NCI-H2107 treated with DMSO at 0.1 percent for 48 hours (cell line): ENCODE data around the gene CAB39.
"Not testable (repeated sequence)": the region's sequence is repeated elsewhere in the genome, so short reads cannot be mapped to it uniquely, and the experiment has no call there.

Experiments used
- DNase-seq: peaks from one replicate; lab custom pipeline; 2025; ENCODE audit not compliant: unreplicated experiment; lab: John Stamatoyannopoulos, UW

CAB39 gene

GRCh38 chr2:230713331-230714135 lies 891 bp downstream of the CAB39 start:
- no peak for DNase-seq

- DNase-seq: peak; percentile 17
These were observed 1.5 kb downstream of the CAB39 start for GRCh38 chr2:230714136-230714480.

GRCh38 chr2:230715201-230715600 lies 2.6 kb downstream of the CAB39 start:
- DNase-seq: no peak

GRCh38 chr2:230716588-230716987 lies 3.9 kb downstream of the CAB39 start:
- DNase-seq: no peak

- DNase-seq: no peak
These were observed 5.0 kb downstream of the CAB39 start for GRCh38 chr2:230717600-230717999.

GRCh38 chr2:230719340-230719739 lies 6.7 kb downstream of the CAB39 start:
- no peak for DNase-seq

- no peak for DNase-seq
These were observed 9.1 kb downstream of the CAB39 start for GRCh38 chr2:230721712-230722111.

- DNase-seq: no peak
These were observed 9.7 kb downstream of the CAB39 start for GRCh38 chr2:230722207-230722885.

GRCh38 chr2:230723363-230723762 lies 10.7 kb downstream of the CAB39 start:
- DNase-seq: no peak

GRCh38 chr2:230724957-230725356 lies 12.3 kb downstream of the CAB39 start:
- DNase-seq: not testable (repeated sequence)

GRCh38 chr2:230731512-230731911 lies 18.9 kb downstream of the CAB39 start:
- DNase-seq: no peak

GRCh38 chr2:230732914-230733401 lies 20.3 kb downstream of the CAB39 start:
- no peak for DNase-seq

- no peak for DNase-seq
These were observed 21.9 kb downstream of the CAB39 start for GRCh38 chr2:230734247-230735175.

GRCh38 chr2:230735884-230736283 lies 23.2 kb downstream of the CAB39 start:
- DNase-seq: no peak

GRCh38 chr2:230737300-230737699 lies 24.7 kb downstream of the CAB39 start:
- no peak for DNase-seq

- no peak for DNase-seq
These were observed 25.2 kb downstream of the CAB39 start for GRCh38 chr2:230737791-230738226.

- DNase-seq: no peak
These were observed 25.8 kb downstream of the CAB39 start for GRCh38 chr2:230738391-230738811.

GRCh38 chr2:230738924-230739323 lies 26.3 kb downstream of the CAB39 start:
- DNase-seq: no peak

- no peak for DNase-seq
These were observed 27.3 kb downstream of the CAB39 start for GRCh38 chr2:230739961-230740360.

- no peak for DNase-seq
These were observed 30.1 kb downstream of the CAB39 start for GRCh38 chr2:230742781-230743180.

GRCh38 chr2:230746213-230746612 lies 33.6 kb downstream of the CAB39 start:
- no peak for DNase-seq
